Left lung (tissue), 10 donors: ENCODE measurements around the gene KIAA0930. TPM values are rescaled to one million over a fixed set of nuclear protein-coding genes. Genes with fewer than 3 reads are reported as not detected.

Experiments
- ATAC-seq: fragments of 200-7000 bp; cut with Tn5 transposase; one replicate; pipeline ENCODE4 v1.9.1; 2020; ENCODE audit warnings: moderate library complexity
- DNase-seq, 4 donors: peaks; one replicate each; pipeline ENCODE4 v3.0.0-alpha.2; 2013 to 2020
- H3K27ac ChIP-seq, 2 donors: fragments of 200-600 bp; sonication (generic) in 1 of 2; one replicate each; pipeline versions ENCODE4 v1.5.0 to v1.8.0; 2020 to 2021
- H3K27me3 ChIP-seq, 2 donors: fragments of 200-600 bp; sonication (generic) in 1 of 2; one replicate each; pipeline versions ENCODE4 v1.5.0 to v1.8.0; 2020 to 2021
- H3K36me3 ChIP-seq, 2 donors: fragments of 200-600 bp; sonication (generic) in 1 of 2; one replicate each; pipeline versions ENCODE4 v1.5.0 to v1.8.0; 2020 to 2021
- H3K4me1 ChIP-seq, 2 donors: fragments of 200-600 bp; one replicate each; pipeline ENCODE4 v1.8.0; 2021
- H3K4me3 ChIP-seq, 2 donors: fragments of 200-600 bp; sonication (generic) in 1 of 2; one replicate each; pipeline versions ENCODE4 v1.5.0 to v1.8.0; 2020 to 2021; ENCODE audit warnings: mild to moderate bottlenecking in 1 of 2
- H3K9me3 ChIP-seq, 2 donors: fragments of 200-600 bp; sonication (generic) in 1 of 2; one replicate each; pipeline versions ENCODE4 v1.5.0 to v1.8.0; 2020 to 2021
- intact Hi-C, 2 donors: fragments of 100-400 bp; cut with DNase I; formaldehyde crosslinking; loops; one replicate each; pipeline versions ENCODE4 v1.11.2 to v1.14.2; 2022
- polyA plus RNA-seq, 6 donors: library from polyadenylated mRNA; unstranded; fragments of 120-200 nt; gene quantifications; one replicate each; pipeline ENCODE4 v1.2.1, GENCODE V29; 2013; ENCODE audit not compliant: insufficient read length in 6 of 6
- total RNA-seq, 2 donors: library from RNA; stranded (reverse); fragmentation: NEBNext Ultra II Directional; extraction: Animal tissue kit (Norgen Biotek cat#: 25700); gene quantifications; one replicate each; pipeline ENCODE4 v1.2.1, GENCODE V29; 2021
- TF ChIP-seq, protein P1 (sequence below), 2 donors: fragments of 200-600 bp; sonication (generic) in 1 of 2; IDR thresholded peaks; one replicate each; pipeline versions ENCODE4 v1.5.0 to v1.8.0; 2021; ENCODE audit warnings: antibody characterized with exemption in 2 of 2
- donor health status: DM: no; HTN: yes; CAD: no.
- donor health status: DM: no; HTN: no; CAD: no.

KIAA0930 gene
- total and polyA plus RNA-seq, 8 donors = 12.1 to 78.8 (median 17.9) TPM

DNA sequence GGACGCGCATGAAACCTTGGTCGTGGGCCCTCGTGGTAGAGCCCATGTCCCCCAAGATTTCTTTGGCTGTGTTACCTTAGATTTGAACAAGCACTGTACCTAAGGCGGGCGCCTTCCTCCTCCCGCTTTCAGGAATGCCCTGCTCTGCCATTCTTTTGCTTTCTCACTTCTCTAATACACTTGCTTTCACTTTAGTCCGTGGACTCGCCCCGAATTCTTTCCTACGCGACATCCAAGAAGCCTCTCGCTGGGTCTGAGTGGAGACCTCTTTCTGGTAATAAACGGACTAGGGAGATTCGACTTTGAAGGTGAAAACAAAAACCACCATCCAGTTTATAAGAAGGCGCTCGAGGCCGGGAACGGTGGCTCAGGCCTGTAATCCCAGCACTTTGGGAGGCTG, 78.2 kb downstream of the KIAA0930 start:
- H3K27me3 ChIP-seq = no peaks in the 10 kb centered on the region
- TF ChIP-seq, protein P1, sequence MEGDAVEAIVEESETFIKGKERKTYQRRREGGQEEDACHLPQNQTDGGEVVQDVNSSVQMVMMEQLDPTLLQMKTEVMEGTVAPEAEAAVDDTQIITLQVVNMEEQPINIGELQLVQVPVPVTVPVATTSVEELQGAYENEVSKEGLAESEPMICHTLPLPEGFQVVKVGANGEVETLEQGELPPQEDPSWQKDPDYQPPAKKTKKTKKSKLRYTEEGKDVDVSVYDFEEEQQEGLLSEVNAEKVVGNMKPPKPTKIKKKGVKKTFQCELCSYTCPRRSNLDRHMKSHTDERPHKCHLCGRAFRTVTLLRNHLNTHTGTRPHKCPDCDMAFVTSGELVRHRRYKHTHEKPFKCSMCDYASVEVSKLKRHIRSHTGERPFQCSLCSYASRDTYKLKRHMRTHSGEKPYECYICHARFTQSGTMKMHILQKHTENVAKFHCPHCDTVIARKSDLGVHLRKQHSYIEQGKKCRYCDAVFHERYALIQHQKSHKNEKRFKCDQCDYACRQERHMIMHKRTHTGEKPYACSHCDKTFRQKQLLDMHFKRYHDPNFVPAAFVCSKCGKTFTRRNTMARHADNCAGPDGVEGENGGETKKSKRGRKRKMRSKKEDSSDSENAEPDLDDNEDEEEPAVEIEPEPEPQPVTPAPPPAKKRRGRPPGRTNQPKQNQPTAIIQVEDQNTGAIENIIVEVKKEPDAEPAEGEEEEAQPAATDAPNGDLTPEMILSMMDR (IDR thresholded peaks at IDR 0.05) = no peak
- intact Hi-C loops = no loop called here
- peaks cover 20 to 85% of the 10 kb centered on the region in 2 donors for H3K4me1 ChIP-seq
- no peak for DNase-seq
- peaks cover 0 to 3% of the 10 kb centered on the region in 2 donors for H3K36me3 ChIP-seq
- H3K9me3 ChIP-seq = no peaks in the 10 kb centered on the region
- ATAC-seq = no peak
- H3K27ac ChIP-seq = peak overlapping the region in 1 of 2 donors; percentile 95
- peak overlapping the region in 1 of 2 donors; percentile 83 for H3K4me3 ChIP-seq

DNA sequence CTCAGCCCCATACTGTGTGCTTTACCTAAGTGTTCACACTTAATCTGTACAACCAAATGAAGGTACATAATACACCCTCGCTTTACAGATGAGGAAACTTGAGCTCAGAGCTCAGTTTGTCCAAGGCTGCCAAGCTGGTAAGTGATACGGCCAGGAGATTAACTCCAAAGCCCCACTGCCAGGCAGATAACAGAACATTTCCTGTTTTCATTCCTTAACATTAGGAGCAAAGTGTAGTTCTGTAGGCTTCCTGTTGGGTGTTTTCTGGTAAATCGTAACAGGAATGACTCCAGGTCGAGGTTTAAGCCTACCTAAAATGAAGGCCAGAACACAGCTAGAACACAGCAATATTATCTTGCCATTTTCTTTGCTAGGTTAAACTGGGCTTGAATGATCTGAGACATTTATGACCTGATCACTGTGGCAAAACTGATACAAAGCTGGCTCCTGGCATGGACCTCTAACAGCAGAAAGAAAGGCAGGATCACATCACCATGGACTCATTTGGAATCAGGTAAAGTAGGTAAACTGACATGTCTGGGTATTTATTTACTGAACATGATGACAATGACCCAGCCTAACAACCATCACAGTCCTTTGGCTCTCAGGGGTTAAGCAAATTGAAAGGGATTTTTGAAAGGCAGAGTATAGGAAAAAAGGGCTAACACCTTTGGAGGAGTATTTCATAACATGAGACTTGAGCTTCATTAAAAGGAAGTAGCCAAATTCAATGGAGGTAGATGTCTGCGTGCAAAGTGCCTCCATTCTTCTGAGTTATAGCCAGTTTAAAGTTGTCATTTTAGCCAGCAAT, 80.8 kb downstream of the KIAA0930 start:
- DNase-seq (no peak), ATAC-seq (no peak)
- intact Hi-C loops = no loop called here
- TF ChIP-seq, protein P1 (IDR thresholded peaks at IDR 0.05) = no peak
- Histone ChIP-seq H3K9me3 (no peaks in the 10 kb centered on the region), H3K27ac (peak overlapping the region; percentile 82 to 91), H3K27me3 (no peaks in the 10 kb centered on the region), H3K4me1 (peaks cover 12 to 58% of the 10 kb centered on the region in 2 donors), H3K4me3 (no peak overlapping the region), H3K36me3 (peaks cover 0 to 16% of the 10 kb centered on the region in 2 donors)

DNA sequence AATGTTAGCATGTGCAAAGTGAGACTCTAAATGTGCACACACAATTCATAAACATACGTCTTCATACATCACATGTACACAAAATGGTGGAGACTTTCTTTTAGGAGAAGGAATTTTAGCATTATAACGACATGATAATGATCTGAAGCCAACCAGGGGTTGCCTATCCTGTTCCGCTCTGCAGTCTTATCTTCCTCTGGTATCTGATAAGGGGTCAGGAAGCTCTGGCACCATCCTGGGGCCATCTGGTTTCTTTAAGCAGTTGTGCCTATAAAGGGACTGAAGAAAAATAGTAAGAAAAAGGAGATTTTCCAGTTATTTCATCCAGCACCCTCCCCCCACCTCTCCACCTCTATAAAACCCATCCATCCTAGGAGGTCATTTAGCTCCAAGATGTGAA, 82.8 kb downstream of the KIAA0930 start:
- no peak for ATAC-seq
- peak overlapping the region in 1 of 2 donors; percentile 82 for H3K27ac ChIP-seq
- H3K4me1 ChIP-seq = peaks cover 12 to 51% of the 10 kb centered on the region in 2 donors
- H3K9me3 ChIP-seq = no peaks in the 10 kb centered on the region
- TF ChIP-seq, protein P1 (IDR thresholded peaks at IDR 0.05) = no peak
- DNase-seq = no peak
- H3K4me3 ChIP-seq = no peak overlapping the region
- H3K27me3 ChIP-seq = no peaks in the 10 kb centered on the region
- intact Hi-C loops = no loop called here
- peaks cover 0 to 16% of the 10 kb centered on the region in 2 donors for H3K36me3 ChIP-seq

DNA sequence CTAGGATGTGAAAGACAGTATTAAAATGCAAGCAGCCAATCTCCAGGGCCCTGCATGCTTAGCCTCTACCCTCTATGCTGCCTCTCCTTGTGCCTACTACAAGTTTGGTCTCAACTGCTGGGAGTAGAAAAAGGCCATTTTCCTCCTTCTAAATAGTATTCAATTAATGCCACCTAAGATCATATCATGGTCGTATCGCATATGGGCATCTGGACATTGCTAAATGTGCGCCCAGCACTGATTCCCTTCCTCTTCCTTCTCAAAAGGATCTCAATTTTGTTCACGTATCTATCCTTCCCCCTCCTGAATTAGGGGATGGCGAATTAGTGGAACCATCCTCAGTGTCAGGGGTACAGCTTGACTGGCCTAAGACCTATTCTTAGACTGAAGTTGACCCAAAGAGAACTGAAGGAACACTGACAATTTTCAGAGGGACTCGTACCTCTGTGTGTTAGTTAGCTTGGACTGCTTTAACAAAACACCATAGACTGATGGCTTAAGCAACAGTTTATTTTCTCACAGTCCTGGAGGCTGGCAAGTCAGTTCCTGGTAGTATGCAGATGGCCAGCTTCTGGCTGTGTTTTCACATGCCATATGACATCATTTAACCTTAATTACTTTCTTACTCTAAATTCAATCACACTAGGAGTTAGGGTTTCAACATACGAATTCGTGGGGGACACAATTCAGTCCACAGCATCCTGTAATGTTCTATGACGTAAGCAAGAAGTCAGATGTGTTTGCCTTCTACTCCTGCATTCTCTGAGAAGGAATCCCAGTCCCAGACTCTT, 85.4 kb downstream of the KIAA0930 start:
- intact Hi-C loops = no loop called here
- TF ChIP-seq, protein P1 (IDR thresholded peaks at IDR 0.05) = no peak
- Histone ChIP-seq H3K36me3 (peaks cover 0 to 16% of the 10 kb centered on the region in 2 donors), H3K4me1 (peaks cover 10 to 26% of the 10 kb centered on the region in 2 donors), H3K4me3 (no peak overlapping the region), H3K9me3 (no peaks in the 10 kb centered on the region), H3K27me3 (no peaks in the 10 kb centered on the region), H3K27ac (no peak overlapping the region)
- ATAC-seq (no peak), DNase-seq (no peak)

DNA sequence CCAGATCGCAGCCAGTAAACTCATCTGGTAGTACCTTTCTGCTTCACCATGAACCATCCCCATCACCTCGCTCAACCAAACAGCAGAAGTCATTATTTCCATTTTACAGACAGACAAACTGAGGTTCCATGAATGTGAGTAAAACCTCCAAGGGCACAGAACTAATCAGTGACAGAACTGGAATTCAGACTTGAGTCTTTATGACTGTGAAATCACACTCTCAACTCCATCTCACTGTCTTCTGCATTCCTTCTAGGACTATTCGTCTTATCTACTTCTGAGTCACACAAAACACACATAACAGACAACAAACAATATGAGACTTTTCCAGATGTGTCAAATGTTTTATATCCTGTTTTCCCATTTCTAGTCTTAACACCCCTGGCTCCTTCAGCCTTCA, 86.3 kb downstream of the KIAA0930 start:
- Histone ChIP-seq H3K27ac (no peak overlapping the region), H3K4me1 (peaks cover 3 to 18% of the 10 kb centered on the region in 2 donors), H3K27me3 (no peaks in the 10 kb centered on the region), H3K9me3 (no peaks in the 10 kb centered on the region), H3K4me3 (no peak overlapping the region), H3K36me3 (peaks cover 0 to 16% of the 10 kb centered on the region in 2 donors)
- TF ChIP-seq, protein P1 (IDR thresholded peaks at IDR 0.05) = no peak
- ATAC-seq (no peak), DNase-seq (no peak)
- intact Hi-C loops = no loop called here
